ENCODE measurements around the gene DCAF5. TPM values are rescaled to one million over a fixed set of nuclear protein-coding genes. Genes with fewer than 3 reads are reported as not detected.
"Not testable (repeated sequence)": the region's sequence is repeated elsewhere in the genome, so short reads cannot be mapped to it uniquely, and the experiment has no call there.

DCAF5 gene
- total RNA-seq, 1 donor from 2014 or later: 13.8 TPM

DNA sequence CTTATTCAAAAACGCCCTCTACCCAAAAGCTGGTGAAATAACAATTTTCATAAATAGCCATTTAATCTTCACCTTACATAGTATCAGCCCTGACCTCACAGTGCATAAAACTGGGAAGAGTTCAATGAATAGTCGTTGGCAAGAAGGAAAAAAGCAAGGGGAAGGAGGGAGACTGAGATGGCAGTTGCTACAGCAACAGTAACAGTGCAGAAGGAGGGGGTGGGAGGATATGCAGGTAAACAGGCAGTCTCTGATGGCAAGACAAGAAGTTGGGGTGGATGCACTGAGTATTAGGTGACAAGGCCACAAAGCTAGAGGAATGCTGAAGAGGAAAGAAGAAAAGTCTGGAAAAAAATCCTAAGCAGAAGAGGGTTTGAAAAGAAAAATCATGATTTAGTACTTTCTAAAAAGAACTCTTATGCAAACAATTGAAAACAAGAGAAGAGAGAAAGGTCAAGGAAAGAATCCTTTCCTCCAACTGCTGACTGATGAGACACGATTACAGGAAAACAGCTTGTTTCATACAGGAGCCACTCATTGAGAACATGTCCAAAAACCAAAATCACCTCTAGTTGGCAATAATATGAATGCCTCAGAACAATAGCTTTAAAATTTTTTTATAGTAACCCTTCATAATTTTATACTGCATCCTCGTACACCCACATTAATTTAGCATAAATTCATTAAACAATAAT, 56.0 kb downstream of the DCAF5 start:
- no peak for DNase-seq (ENCODE audit: low read depth, low spot score)

DNA sequence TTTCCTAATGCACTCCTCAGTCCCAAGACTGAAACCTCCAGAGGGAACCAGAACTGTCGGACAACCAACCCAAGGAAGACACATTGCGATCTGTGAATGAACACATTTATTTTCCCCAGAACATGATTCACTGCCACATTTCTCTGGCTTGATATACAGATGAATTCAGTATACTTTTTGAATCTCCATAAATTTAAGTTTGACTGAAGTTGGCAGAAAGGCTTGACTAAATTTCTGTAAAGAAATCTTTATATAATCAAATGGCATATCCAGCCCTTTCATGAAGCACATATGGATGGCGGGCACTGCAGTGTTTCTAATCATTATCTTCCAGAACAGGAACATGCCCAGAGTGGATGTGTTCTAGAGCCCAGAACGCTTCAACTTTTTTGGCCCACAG, 56.7 kb downstream of the DCAF5 start:
- no peak for DNase-seq (ENCODE audit: low read depth, low spot score)

DNA sequence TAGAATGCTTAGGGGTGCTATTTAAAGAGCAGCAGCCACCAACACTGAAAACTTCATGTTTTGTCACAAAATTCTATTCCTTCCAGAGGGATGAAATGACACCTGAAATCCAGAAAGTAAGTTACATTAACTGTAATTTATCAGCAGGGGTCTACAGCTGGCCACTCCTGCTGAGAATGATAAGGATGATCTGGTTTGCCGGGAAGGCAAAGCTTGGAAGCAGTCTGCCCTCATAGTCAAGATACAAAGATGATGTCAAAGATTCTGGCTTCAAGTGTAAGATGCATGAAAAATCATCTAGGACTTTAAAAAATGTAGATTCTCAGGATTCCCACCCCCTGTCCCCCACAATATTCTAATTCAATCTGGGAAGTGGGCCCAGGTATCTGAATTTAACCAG, 58.4 kb downstream of the DCAF5 start:
- DNase-seq (ENCODE audit: low read depth, low spot score): no peak

DNA sequence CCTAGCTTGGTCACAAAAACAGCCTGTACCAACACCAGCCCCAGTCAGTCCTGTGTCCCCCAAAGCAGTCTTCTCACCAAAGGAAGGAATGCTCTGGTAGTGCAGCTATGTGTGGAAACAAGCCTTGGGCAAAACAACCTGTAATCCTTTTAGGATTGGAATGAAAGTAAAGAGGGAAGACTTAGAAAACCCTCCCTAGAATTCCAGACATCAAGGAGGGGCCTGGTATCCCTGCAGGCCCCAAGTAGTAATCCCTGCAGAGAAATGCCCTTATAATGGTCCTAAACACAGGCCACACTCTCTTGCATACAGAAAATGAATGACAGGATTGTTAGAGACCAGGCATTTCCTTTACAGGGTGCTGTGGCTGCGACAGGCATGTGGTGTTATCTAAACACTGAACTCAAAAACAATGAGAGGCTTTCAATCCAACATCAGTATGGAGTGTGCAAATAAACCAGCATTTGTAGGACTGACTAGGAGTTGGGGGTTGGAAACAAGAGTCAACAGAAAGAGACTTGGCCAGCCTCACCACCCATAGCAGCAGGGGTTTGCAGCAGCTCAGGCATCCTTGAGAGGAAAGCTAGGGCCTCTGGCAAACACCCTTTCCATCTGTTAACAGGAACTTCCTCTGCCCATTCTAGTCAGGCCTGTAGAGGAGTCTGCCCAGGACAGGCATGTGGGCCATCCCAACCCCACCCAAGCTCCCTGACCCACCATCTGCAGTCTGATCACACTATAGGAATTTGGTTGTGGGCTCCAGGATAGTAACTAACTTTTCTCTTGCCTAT, 59.1 kb downstream of the DCAF5 start:
- no peak for DNase-seq (ENCODE audit: low read depth, low spot score)

DNA sequence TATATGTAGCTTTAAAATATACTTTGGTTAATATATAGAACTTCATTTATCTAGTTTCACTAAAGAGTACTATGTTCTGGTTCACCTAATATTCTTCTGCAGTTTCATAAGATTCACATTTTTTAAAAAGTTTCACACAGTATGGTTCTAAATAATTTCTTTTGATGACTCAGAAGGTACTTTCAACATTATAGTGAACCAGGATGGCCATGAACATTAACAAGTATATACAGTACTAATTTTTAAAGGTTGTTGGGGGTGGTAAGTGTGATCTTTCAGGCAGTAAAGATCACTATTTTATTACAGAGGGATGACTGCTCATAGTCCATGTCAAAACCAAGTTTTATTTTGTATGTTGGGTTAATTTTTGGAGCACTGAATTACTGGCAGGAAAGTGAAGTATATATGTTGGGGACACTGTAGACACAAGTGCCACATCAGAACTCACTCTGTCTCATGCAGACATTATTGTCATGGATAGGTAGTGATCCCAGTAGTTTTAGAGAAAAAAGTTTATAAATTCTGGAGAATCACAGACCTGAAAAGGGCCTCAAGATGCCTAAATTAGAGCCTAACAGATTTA, 60.0 kb downstream of the DCAF5 start:
- DNase-seq (ENCODE audit: low read depth, low spot score): no peak

DNA sequence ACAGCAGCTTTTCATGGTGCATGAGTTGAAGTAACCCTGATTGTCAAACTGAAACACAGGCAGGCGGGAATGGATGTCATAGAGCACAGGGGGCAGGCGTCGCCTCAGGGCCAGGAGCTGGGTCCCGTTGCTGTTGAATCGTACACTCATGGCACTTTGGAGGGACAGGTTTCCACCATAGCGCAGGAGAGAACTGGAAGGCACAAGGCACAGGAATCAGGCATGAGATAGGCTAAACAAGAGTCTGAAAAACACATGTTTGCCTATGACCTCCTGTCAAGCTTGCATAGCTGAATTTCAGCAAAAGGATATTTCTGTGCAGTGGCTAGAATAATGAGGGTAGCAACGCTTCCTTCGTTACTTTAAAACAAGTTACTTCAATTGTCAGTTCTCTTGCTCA, 61.2 kb downstream of the DCAF5 start:
- DNase-seq (ENCODE audit: low read depth, low spot score): no peak

DNA sequence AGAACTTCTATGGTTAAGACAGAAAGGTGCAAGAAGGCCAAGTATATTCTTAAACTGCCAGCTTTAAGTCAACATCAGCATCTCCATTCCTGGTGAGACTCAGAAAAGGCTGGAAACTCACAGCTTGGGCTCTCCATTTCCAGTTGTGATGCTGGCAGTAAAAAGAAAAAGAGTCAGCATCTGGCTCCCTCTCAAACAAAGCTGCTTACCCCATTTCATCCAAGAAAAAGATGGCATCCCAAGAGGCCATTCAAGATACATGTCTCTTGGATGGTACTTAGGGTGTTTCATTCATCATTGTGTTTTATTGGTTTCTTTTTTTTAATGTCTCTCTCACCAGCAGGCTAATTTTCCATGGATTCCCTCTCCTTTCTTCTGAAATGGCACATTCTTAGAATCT, 61.9 kb downstream of the DCAF5 start:
- no peak for DNase-seq (ENCODE audit: low read depth, low spot score)

DNA sequence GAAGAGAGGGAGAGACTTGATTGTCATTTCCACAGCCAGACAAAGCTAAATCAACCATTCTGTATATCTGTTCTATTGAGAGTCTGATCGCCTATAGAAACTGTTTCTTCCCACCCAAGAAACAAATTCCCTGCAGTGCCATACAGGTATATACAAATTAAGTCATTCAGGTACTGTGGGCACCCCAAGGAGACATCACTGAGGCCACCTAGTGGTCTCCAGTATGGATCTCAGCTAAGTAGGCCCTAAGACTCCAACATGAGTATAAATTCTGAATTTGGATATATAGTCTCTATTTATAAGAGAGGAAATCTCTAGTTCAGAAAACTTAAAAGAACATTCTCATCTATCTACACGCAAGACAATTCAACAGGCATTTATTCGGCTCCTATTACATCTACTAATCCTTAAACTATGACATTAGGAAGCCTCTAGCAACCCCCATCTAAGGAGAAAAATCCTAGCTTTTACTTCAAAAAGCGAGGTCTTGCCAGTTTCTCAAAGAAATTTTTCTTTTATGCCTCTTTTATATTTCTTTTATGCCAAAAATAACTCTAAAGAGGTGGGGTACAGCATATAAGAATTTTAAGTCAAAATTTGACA, 62.6 kb downstream of the DCAF5 start:
- no peak for DNase-seq (ENCODE audit: low read depth, low spot score)

DNA sequence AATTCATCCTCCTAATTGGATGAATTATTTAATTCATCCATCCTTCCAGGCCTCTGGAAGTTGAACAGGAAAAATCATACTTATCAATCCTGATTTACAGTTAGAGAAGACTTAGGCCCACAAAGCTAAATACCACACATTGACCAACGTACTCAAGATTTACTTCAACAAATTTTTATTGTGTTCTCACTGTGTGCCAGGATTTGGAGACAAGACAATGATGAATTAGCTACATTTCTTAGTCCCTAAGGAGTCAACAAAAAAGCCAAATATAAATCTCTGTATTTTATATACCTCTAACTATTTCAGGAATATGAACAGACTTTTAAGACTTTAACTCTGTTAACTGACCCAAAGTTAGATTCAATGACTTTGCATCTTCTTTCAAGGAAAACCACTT, 63.9 kb downstream of the DCAF5 start:
- no peak for DNase-seq (ENCODE audit: low read depth, low spot score)

DNA sequence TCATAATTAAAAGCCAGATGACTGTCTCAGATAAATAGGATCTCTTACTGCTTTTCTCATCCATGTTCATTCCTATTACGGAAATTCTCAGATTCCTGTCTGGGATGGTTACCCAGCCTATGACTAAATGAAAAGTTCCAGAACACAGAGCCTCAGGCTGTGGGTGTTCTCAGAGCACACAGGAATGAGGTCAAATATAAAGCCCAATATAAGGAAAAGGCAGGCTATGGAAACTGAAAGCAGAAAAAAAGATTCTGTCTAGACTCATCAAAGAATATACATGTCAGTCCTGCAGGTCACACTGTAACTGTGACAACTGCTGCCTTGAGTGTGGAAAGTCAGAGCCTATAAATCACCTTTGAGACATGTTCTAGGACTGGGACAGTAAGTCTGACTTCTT, 64.3 kb downstream of the DCAF5 start:
- DNase-seq (ENCODE audit: low read depth, low spot score): no peak

DNA sequence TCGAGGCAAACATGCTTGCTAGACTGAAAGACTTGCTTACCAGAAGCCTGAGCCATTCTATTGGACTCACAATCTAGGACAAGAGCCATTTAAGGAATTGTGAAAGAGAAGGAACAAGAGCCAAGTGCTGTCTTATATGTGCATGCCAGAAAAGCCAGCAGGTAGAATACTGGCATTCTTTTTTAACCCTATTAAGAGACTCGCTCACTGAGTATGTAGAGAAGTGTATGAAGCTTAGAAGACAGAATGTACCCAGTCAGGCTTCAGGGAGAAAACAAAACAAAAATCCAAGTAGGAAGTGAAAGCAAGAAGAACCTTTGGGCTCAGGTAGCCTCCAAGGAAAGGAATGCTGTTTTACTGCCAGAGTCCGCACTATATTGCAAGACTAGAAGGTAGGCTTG, 65.9 kb downstream of the DCAF5 start:
- DNase-seq (ENCODE audit: low read depth, low spot score): no peak

DNA sequence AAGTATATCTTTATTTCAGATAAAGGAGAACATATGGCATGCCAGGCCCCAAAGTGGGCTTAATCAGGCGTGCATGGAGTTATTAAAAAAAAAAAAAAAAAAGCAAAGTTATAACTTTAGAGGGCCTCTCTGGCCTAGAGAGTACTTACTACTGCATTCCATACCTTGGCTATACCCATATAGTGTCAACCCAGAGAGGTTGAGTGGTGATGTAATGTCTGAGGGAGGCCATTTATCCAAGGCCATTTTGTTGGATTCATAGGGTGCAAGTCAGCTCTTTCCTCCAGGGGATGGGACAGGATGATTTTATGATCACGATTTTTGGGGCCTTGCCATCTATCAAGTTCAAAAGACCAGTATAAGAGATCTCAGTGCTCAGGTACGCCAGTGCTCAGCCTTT, 66.4 kb downstream of the DCAF5 start:
- no peak for DNase-seq (ENCODE audit: low read depth, low spot score)

DNA sequence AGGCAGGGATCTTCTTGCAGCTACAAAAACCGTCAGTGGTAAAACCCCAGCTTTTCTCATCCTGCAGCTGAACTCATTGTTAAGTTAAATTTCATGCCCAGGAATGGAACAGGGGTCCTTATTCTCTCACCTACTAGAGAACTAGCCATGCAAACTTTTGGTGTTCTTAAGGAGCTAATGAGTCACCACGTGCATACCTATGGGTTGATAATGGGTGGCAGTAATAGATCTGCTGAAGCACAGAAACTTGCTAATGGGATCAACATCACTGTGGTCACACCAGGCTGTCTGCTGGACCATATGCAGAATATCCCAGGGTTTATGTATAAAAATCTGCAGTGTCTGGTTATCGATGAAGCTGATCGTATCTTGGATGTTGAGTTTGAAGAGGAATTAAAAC, 68.9 kb downstream of the DCAF5 start:
- no peak for DNase-seq (ENCODE audit: low read depth, low spot score)

DNA sequence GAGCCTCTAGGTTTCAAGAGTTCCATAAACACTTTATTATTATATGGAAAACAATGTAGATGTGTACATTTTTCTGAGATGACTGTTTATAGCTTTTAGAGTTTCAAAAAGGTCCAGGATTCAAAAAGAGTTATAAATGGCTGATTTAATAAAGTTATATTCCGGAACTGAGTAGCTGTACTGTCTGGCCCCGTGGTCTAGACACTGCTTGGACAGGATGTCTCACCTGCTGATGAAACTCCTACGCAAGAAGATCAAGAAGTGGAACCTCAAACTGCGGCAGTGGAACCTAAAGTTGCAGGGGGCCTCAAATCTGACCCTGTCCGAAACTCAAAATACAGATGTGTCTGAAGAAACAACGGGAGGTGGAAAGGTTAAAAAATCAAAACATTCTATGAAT, 69.7 kb downstream of the DCAF5 start:
- DNase-seq (ENCODE audit: low read depth, low spot score): no peak

DNA sequence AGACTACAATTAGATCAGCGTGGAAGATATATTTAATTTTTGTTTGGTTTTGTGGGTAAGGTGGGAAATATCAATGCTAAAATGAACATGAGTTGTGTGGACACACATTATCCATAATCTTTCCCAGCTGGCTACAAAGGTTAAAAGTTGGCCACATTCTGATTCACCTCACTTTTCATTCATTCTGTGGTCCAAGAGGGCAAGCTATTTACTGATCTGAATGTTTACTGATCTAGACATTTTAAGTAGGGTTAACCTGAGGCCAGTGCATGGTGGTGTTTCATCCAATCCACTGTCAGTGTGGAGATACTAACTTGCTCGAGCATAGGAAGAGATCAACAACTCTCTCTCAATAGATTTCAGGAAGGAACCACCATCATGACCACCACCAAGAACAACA, 71.6 kb downstream of the DCAF5 start:
- no peak for DNase-seq (ENCODE audit: low read depth, low spot score)

DNA sequence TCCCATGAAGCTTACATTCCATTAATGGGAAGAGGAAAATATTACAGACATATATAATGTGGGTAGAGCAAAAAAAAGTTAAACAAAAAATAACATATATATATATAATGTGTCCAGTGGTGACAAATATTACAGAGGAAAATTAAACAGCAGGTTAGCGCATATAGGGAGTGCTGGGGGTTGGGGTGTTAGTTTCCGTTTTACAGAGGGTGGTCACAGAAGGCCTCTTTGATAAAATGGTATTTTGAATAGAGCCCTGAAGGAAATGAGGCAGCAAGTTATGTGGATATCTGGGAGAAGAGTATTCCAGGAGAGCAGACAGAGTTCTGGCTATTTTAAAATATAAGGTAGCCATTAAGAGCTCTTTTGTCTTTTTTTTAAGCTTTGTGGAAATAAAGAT, 73.2 kb downstream of the DCAF5 start:
- no peak for DNase-seq (ENCODE audit: low read depth, low spot score)

DNA sequence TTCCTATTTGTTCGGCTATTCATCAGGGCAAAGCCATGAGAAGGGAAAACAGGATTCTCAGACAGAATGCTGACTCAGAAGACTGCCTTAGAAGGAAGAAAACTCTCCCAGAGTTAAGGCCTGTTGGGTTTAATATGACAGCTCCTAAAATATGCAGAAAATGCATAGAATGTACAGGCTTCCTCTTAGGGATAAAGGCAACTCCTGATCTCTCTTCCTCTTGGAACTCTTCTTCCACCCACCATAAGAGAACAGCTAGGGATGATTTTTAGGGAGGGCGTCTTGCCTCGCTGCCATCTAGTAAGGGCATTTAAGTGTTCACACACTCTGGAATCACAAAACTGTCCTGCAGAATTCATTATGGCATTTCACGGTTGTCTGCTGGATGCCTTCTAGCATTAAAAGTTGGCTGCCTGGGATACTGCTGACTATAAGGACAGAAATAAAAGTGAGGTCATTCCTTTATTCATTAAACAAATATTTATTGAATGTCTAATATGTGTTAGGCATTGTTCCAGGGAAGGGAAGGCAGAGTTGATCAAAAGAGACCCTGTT, 73.7 kb downstream of the DCAF5 start:
- DNase-seq (ENCODE audit: low read depth, low spot score): peak; percentile 81

DNA sequence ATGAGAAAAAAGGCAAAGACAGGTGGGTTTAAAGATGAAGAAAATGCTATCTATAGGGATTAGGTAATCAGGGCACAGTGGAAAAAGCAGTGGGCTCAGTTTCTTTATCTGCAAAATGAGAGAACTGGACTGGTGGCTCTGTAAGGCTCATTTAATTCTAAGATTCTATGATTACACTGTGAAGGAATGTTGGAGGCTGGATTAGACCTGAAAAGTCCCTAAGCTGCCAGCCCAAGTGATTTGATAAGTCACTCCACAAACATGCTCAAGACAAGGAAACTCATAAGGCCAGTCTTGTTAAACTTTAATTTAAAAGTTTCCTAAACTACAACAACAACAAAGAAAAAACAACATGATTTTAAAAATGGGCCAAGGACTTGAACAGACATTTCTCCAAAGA, 75.1 kb downstream of the DCAF5 start:
- DNase-seq (ENCODE audit: low read depth, low spot score): no peak

DNA sequence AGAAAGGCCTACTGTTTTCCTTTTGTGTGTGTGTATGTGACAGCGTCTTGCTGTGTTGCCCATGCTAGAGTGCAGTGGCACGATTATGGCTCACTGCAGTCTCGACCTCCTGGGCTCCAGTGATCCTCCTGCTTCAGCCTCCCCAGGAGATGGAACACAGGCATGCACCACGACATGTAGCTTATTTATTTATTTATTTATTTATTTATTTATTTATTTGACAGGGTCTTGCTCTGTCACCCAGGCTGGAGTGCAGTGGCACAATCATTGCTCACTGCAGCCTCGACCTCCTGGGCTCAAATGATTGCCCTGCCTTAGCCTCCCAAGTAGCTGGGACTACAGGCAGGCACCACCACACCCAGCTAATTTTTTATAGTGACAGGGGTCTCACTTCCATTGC, 75.7 kb downstream of the DCAF5 start:
- not testable (repeated sequence) for DNase-seq (ENCODE audit: low read depth, low spot score)

DNA sequence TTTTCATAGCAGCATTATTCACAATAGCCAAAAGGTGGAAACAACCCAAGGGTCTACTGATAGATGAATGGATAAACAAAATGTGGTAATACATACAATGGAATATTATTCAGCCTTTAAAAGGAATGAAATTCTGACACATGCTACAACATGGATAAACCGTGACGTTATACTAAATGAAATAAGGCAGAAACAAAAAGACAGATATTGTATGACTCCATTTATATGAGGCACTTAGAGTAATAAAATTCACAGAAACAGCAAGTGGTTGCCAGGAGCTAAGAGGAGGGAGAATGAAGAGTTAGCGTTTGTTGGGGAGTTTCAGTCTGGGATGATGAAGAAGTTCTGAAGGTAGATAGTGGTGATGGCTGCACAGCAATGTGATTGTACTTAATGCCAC, 76.6 kb downstream of the DCAF5 start:
- DNase-seq (ENCODE audit: low read depth, low spot score): no peak

DNA sequence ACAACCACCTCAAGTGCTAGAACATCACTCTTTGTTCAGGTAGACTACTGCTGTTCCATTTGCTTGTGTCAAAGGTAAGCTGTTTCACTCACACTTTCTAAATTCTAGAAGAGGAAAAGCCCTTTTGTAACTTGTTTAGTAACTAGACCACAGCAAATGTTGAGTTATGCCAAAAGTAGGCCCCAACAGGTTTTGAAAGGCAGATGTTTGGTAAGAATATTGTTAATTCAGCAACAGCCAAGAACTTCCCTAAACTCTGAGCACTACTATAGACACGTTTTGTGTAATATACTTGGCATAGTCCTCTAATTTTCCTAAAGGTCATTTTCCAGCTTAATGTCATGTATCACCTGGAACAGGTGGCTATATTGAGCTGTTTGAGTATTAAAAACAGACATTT, 79.0 kb downstream of the DCAF5 start:
- no peak for DNase-seq (ENCODE audit: low read depth, low spot score)

DNA sequence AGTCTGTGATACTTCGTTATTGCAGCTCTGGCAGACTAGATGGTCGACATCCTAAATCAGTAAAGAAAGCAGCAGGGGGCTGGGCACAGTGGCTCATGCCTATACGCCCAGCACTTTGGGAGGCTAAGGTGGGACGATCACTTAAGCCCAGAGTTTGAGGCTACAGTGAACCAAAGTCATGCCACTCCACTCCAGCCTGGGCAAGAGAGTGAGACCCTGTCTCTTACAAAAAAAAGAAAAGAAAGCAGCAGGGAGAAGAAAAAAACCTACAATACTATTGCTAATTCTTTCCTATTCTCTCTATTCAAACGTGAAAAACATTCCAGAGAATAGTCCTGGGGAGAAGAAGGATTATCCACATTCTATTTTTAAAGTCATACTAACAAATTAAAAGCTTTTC, 79.5 kb downstream of the DCAF5 start:
- DNase-seq (ENCODE audit: low read depth, low spot score): no peak

All from pulmonary artery endothelial cell (primary cell).